ENCODE data around the gene LANCL2. TPM values are rescaled to one million over a fixed set of nuclear protein-coding genes. Genes with fewer than 3 reads are reported as not detected.
"Not testable (repeated sequence)": the region's sequence is repeated elsewhere in the genome, so short reads cannot be mapped to it uniquely, and the experiment has no call there.

LANCL2 gene
- total RNA-seq, 4 donors from 2014 or later = 3.5 to 31.4 (median 6.7) TPM

DNA sequence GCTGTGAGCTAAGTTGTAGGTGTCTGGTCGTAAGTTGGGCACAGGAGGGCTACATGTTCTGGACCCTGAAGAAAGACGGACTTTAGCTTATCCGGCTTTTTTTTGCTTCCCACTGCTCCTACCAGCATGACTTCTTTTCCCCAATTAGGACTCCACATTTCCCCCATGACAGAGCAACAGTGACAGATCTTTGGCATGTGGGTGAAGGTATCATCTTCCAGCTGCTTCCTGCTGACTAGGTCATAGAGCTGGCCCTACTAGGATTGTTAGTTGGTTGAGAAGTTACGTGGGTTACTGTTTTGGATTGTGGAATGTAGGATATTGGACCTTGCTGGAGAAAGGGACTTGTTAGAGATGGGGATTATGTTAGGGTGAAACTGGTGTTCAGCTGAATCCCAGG lies 21.4 kb downstream of the LANCL2 start:
- intact Hi-C loops (cut with DNase I; ENCODE audit: low total_unique reads) = no loop called here
- TF ChIP-seq POLR2A (IDR thresholded peaks at IDR 0.05) = no peak
- TF ChIP-seq, protein P1, sequence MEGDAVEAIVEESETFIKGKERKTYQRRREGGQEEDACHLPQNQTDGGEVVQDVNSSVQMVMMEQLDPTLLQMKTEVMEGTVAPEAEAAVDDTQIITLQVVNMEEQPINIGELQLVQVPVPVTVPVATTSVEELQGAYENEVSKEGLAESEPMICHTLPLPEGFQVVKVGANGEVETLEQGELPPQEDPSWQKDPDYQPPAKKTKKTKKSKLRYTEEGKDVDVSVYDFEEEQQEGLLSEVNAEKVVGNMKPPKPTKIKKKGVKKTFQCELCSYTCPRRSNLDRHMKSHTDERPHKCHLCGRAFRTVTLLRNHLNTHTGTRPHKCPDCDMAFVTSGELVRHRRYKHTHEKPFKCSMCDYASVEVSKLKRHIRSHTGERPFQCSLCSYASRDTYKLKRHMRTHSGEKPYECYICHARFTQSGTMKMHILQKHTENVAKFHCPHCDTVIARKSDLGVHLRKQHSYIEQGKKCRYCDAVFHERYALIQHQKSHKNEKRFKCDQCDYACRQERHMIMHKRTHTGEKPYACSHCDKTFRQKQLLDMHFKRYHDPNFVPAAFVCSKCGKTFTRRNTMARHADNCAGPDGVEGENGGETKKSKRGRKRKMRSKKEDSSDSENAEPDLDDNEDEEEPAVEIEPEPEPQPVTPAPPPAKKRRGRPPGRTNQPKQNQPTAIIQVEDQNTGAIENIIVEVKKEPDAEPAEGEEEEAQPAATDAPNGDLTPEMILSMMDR (IDR thresholded peaks at IDR 0.05) = no peak
- H3K27ac ChIP-seq = no peak overlapping the region
- H3K4me3 ChIP-seq = no peak overlapping the region
- H3K27me3 ChIP-seq = no peaks in the 10 kb centered on the region
- DNase-seq = no peak
- H3K36me3 ChIP-seq = no peaks in the 10 kb centered on the region
- no peaks in the 10 kb centered on the region for H3K9me3 ChIP-seq
- H3K4me1 ChIP-seq = no peaks in the 10 kb centered on the region

DNA sequence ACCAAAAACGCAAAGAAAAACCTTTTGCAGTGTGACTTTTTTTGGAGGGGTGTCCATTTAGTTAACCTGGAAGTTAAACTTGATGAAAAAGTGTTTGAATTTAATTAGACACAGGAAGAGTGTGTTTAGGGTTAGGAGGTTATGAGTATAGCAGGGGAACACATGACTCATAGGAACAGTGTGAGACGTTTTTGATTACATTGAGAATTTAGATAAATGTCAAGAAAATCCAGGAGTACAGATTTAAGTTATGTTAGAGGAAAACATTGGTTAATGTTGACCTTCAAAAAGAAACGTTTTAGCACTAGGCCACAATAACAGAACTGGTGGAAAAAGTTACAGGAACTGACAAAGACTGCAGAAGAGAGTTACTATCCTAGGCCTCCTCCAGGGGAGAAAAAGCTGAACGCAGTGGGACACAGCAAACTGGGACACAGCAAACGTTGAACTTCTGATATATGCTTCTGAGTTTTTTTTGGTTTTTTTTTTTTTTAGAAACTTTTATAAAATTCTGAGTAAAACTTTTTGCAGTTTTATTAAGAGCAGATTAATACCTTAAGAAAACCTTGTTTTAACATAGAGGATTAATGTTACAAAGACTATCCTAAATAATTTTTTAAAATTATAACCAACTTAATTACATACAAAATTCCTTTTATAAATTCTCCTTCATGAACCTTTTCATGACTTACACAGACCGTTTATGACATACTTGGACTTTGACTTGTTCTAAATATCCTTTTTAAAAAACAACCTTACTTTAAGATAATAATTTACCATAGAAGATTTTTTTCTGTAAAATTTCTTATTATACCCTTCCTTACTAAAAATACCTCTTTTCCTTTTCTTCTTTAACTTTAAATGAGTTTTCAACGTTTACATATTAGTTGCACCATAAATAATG lies 22.2 kb downstream of the LANCL2 start:
- Histone ChIP-seq H3K9me3 (no peaks in the 10 kb centered on the region), H3K27me3 (no peaks in the 10 kb centered on the region), H3K27ac (no peak overlapping the region), H3K36me3 (no peaks in the 10 kb centered on the region), H3K4me1 (no peaks in the 10 kb centered on the region), H3K4me3 (no peak overlapping the region)
- no peak for DNase-seq
- intact Hi-C loops (cut with DNase I; ENCODE audit: low total_unique reads) = no loop called here
- no peak for TF ChIP-seq POLR2A (IDR thresholded peaks at IDR 0.05)
- TF ChIP-seq, protein P1 (IDR thresholded peaks at IDR 0.05) = no peak

DNA sequence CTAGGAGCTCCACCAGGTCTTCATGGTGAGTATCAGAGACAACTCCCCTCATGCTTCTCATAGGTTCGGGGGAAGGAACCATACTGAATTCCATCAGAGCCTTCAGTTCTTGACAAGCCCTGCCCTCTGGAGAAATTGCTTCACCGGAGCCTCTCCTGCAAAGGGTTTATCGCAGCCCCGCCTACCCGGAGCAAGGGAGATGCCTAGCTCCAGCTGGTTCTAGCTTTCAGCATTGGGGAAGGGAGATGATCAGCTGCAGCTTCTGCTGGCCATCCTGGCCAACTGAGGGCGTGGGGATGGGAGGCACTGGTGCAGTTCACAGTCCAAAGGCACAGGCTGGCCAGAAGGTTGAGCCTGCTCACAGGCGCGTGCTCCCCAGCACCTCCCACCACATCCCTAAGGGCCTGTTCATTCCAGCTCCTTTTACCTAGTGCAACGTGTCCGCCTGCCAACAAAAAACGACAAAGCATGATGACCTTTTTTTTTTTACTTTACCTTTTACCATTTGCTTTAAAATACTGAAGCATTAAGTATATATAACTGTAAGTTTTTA lies 31.2 kb downstream of the LANCL2 start:
- TF ChIP-seq, protein P1 (IDR thresholded peaks at IDR 0.05) = no peak
- TF ChIP-seq POLR2A (IDR thresholded peaks at IDR 0.05) = no peak
- Histone ChIP-seq H3K36me3 (no peaks in the 10 kb centered on the region), H3K4me3 (no peak overlapping the region), H3K27ac (no peak overlapping the region), H3K27me3 (no peaks in the 10 kb centered on the region), H3K4me1 (no peaks in the 10 kb centered on the region), H3K9me3 (no peaks in the 10 kb centered on the region)
- no peak for DNase-seq
- intact Hi-C loops (cut with DNase I; ENCODE audit: low total_unique reads) = no loop called here

DNA sequence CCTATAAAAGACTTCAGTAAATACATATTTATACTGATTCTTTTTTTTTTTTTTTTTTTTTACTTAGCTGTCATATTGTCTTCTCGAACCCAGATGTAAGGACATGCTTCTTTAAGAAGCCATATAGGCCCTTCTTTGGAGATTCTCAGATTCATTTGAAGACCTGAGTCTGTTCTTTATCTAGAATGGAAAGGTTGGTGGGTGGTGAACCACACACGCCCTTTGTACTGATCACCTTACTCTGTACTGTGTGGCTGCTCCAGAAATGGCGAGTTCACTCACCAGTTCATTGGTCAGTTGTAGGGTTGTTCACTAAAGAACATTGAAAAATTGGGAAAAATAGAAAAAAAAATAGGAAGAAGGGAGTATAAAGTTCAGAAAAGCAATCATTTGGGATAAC lies 32.5 kb downstream of the LANCL2 start:
- Histone ChIP-seq H3K36me3 (no peaks in the 10 kb centered on the region), H3K27ac (no peak overlapping the region), H3K4me3 (no peak overlapping the region), H3K4me1 (no peaks in the 10 kb centered on the region), H3K27me3 (no peaks in the 10 kb centered on the region), H3K9me3 (no peaks in the 10 kb centered on the region)
- no peak for TF ChIP-seq POLR2A (IDR thresholded peaks at IDR 0.05)
- TF ChIP-seq, protein P1 (IDR thresholded peaks at IDR 0.05) = no peak
- DNase-seq = no peak
- intact Hi-C loops (cut with DNase I; ENCODE audit: low total_unique reads) = no loop called here

DNA sequence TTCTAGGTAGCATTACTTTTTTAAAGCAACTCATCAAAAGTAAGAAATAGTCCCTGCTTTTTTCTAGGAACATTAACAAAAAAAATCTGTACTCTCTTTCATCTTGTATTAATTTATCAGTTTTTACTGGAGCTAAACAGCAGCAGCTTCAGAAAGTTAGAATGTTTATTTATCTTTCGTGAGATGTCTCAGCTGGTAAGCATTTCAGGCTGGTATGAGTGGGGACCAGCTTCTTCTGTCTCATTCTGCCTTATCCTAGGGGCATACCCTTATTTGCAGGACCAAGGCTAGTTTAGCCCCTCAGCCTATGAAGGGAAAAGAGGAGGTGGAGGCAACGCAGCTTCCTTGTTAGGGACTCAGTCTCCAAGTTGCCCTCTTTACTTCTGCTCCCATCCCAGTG lies 35.1 kb downstream of the LANCL2 start:
- Histone ChIP-seq H3K27me3 (no peaks in the 10 kb centered on the region), H3K4me3 (no peak overlapping the region), H3K4me1 (no peaks in the 10 kb centered on the region), H3K27ac (no peak overlapping the region), H3K36me3 (no peaks in the 10 kb centered on the region), H3K9me3 (no peaks in the 10 kb centered on the region)
- intact Hi-C loops (cut with DNase I; ENCODE audit: low total_unique reads) = no loop called here
- no peak for DNase-seq
- TF ChIP-seq, protein P1 (IDR thresholded peaks at IDR 0.05) = no peak
- TF ChIP-seq POLR2A (IDR thresholded peaks at IDR 0.05) = no peak

DNA sequence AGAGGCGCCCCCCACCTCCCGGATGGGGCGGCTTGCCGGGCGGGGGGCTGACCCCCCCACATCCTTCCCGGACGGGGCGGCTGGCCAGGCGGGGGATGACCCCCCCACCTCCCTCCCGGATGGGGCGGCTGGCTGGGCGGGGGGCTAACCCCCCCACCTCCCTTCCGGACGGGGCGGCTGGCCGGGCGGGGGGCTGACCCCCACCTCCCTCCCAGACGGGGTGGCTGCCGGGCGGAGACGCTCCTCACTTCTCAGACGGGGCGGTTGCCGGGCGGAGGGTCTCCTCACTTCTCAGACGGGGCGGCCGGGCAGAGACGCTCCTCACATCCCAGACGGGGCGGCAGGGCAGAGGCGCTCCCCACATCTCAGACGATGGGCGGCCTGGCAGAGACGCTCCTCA lies 37.4 kb downstream of the LANCL2 start:
- DNase-seq; H3K4me1 ChIP-seq; intact Hi-C loops (cut with DNase I; ENCODE audit: low total_unique reads); H3K27ac ChIP-seq; H3K4me3 ChIP-seq; H3K27me3 ChIP-seq; H3K9me3 ChIP-seq; H3K36me3 ChIP-seq: not testable (repeated sequence)

Measured in uterus (tissue), 4 donors.